ENCODE data around the gene PPP2R5E.
"Not testable (repeated sequence)": the region's sequence is repeated elsewhere in the genome, so short reads cannot be mapped to it uniquely, and the experiment has no call there.

The PPP2R5E gene

GRCh38 chr14:63398952-63399351, 144.2 kb downstream of the PPP2R5E start:
- Mint-ChIP-seq H3K36me3 (peaks cover 26% of the 10 kb centered on the region), H3K27ac (no peak overlapping the region), H3K27me3 (no peaks in the 10 kb centered on the region), H3K9me3 (no peaks in the 10 kb centered on the region), H3K4me3 (no peak overlapping the region), H3K4me1 (peaks cover 21% of the 10 kb centered on the region)

DNA sequence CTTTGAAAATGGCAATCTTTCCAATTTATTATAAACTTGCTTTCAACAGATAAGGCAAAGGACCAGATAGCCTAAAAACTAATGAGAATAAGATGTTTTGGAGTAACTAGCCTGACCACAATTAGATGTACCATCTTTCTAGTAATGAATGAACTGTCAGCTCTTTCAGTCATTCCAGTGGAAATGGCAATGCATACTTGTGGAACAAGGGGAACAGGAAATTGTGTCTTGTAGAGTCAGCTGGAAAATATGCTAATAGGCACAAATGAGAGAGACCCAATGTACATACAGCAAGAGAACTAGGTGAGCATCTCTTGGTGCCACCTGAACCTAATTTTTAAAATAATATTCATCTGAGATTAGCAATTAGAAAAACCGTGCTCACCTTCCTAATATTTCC, 148.3 kb downstream of the PPP2R5E start:
- no peak overlapping the region for H3K27ac Mint-ChIP-seq
- no peaks in the 10 kb centered on the region for H3K9me3 Mint-ChIP-seq
- no peak overlapping the region for H3K4me3 Mint-ChIP-seq
- no peaks in the 10 kb centered on the region for H3K4me1 Mint-ChIP-seq
- peaks cover 11% of the 10 kb centered on the region for H3K36me3 Mint-ChIP-seq
- H3K27me3 Mint-ChIP-seq = no peaks in the 10 kb centered on the region

GRCh38 chr14:63394432-63394831, 148.7 kb downstream of the PPP2R5E start:
- Mint-ChIP-seq H3K36me3 (peaks cover 7% of the 10 kb centered on the region), H3K4me3 (no peak overlapping the region), H3K4me1 (no peaks in the 10 kb centered on the region), H3K27ac (no peak overlapping the region), H3K9me3 (no peaks in the 10 kb centered on the region), H3K27me3 (no peaks in the 10 kb centered on the region)

- H3K9me3 Mint-ChIP-seq = no peaks in the 10 kb centered on the region
- H3K27me3 Mint-ChIP-seq = no peaks in the 10 kb centered on the region
- H3K27ac Mint-ChIP-seq = no peak overlapping the region
- no peak overlapping the region for H3K4me3 Mint-ChIP-seq
- no peaks in the 10 kb centered on the region for H3K4me1 Mint-ChIP-seq
- H3K36me3 Mint-ChIP-seq = peaks cover 8% of the 10 kb centered on the region
Observed at GRCh38 chr14:63393012-63393411, 150.2 kb downstream of the PPP2R5E start.

- no peak overlapping the region for H3K27ac Mint-ChIP-seq
- H3K36me3 Mint-ChIP-seq = peaks cover 11% of the 10 kb centered on the region
- no peaks in the 10 kb centered on the region for H3K9me3 Mint-ChIP-seq
- no peaks in the 10 kb centered on the region for H3K4me1 Mint-ChIP-seq
- H3K27me3 Mint-ChIP-seq = no peaks in the 10 kb centered on the region
- no peak overlapping the region for H3K4me3 Mint-ChIP-seq
Observed at GRCh38 chr14:63392236-63392635, 150.9 kb downstream of the PPP2R5E start.

DNA sequence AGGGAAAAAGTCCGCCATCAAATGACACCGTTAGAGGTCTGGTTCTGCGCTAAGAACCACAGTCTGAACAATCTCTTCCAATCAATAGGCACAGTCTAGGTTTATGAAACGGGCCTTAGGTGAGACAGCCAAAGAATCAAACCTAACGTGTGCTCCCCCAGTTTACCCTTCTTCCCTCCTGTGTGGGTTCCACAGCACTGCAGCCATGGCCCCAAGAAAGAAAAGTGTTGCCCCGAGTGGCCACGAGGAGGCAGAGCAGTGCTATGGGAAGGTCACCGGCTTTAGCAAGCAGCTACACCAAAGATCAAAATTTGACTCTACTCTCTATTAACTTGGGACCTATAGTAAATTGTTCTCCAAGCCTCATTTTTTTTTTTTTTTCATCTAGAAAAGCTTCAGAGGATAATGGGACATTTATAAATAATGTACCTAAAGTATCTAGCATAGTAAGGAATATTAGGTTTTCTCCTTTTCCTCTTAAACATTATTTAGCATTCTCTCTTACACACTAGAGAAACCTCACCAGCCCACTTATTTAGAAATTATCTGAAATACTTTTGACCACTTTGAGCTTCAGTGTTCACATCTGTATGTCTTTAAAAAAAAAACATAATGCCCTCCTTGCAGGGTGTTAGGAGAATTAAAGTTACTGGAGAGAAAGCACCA, 154.3 kb downstream of the PPP2R5E start:
- Mint-ChIP-seq H3K27ac (no peak overlapping the region), H3K9me3 (no peaks in the 10 kb centered on the region), H3K36me3 (peaks cover 20% of the 10 kb centered on the region), H3K4me1 (peaks cover 6% of the 10 kb centered on the region), H3K27me3 (no peaks in the 10 kb centered on the region), H3K4me3 (no peak overlapping the region)

GRCh38 chr14:63387711-63388110, 155.5 kb downstream of the PPP2R5E start:
- H3K4me1 Mint-ChIP-seq = peaks cover 10% of the 10 kb centered on the region
- H3K4me3 Mint-ChIP-seq = no peak overlapping the region
- H3K36me3 Mint-ChIP-seq = peaks cover 23% of the 10 kb centered on the region
- H3K27ac Mint-ChIP-seq = no peak overlapping the region
- no peaks in the 10 kb centered on the region for H3K27me3 Mint-ChIP-seq
- no peaks in the 10 kb centered on the region for H3K9me3 Mint-ChIP-seq

DNA sequence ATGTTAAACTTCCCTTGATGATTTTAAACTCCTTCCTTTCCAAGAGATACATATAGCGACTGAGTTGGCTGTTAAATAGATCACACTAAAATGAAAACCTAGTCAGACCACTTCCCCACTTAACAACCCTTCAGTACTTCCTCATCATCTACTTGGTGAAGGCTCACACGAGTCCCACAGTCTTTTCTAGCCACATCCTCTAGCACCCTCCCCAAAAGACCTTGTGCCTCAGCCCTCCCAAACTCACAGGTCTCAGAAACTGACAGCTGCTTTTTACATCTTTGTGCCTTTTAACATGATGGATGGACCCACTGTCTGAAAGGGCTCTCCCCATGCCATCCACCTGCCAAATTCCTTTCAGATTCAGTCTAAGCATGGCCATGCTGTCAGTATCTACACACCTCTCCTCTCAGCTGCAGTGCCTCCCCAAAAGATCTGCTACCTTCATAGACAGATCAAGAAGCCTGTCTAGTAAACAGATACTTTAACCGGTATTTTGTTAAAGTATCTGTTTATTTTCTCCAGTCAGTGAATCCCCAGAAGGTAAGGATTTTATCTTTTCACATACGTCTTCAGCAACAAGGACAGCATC, 159.3 kb downstream of the PPP2R5E start:
- Mint-ChIP-seq H3K27me3 (no peaks in the 10 kb centered on the region), H3K9me3 (no peaks in the 10 kb centered on the region), H3K36me3 (peaks cover 30% of the 10 kb centered on the region), H3K4me3 (no peak overlapping the region), H3K4me1 (peaks cover 10% of the 10 kb centered on the region), H3K27ac (peak overlapping the region; percentile 33)

- H3K4me1 Mint-ChIP-seq = no peaks in the 10 kb centered on the region
- no peaks in the 10 kb centered on the region for H3K9me3 Mint-ChIP-seq
- no peak overlapping the region for H3K27ac Mint-ChIP-seq
- peaks cover 28% of the 10 kb centered on the region for H3K36me3 Mint-ChIP-seq
- no peak overlapping the region for H3K4me3 Mint-ChIP-seq
- no peaks in the 10 kb centered on the region for H3K27me3 Mint-ChIP-seq
Observed at GRCh38 chr14:63378444-63378843, 164.7 kb downstream of the PPP2R5E start.

DNA sequence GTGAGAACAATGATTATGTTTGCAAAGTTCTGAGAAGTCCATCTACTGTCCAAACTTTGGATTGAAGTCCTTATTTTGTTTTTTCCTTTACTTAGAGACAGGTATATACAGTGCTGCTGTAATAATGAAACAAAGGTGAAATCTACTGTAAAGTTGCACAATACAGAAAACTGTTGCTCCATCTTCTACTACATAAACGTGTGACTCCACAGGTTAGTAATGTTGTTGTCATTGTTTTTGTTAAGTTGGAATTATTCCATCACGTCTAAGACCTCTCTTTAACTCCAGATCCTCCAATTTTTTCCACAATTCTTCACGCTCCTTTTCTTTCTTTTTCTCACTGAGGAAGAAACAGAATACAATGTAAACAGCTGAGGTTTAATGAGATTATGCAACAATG, 167.4 kb downstream of the PPP2R5E start:
- peaks cover 35% of the 10 kb centered on the region for H3K36me3 Mint-ChIP-seq
- H3K4me3 Mint-ChIP-seq = no peak overlapping the region
- H3K9me3 Mint-ChIP-seq = no peaks in the 10 kb centered on the region
- no peak overlapping the region for H3K27ac Mint-ChIP-seq
- no peaks in the 10 kb centered on the region for H3K27me3 Mint-ChIP-seq
- H3K4me1 Mint-ChIP-seq = no peaks in the 10 kb centered on the region

- H3K4me3 Mint-ChIP-seq, H3K27me3 Mint-ChIP-seq, H3K4me1 Mint-ChIP-seq, H3K9me3 Mint-ChIP-seq, H3K27ac Mint-ChIP-seq: not testable (repeated sequence)
- H3K36me3 Mint-ChIP-seq = peaks cover 37% of the 10 kb centered on the region
Observed at GRCh38 chr14:63371613-63372012, 171.6 kb downstream of the PPP2R5E start.

GRCh38 chr14:63371033-63371432, 172.1 kb downstream of the PPP2R5E start:
- no peak overlapping the region for H3K27ac Mint-ChIP-seq
- H3K9me3 Mint-ChIP-seq = no peaks in the 10 kb centered on the region
- H3K4me3 Mint-ChIP-seq = no peak overlapping the region
- H3K4me1 Mint-ChIP-seq = no peaks in the 10 kb centered on the region
- H3K36me3 Mint-ChIP-seq = peaks cover 37% of the 10 kb centered on the region
- no peaks in the 10 kb centered on the region for H3K27me3 Mint-ChIP-seq

DNA sequence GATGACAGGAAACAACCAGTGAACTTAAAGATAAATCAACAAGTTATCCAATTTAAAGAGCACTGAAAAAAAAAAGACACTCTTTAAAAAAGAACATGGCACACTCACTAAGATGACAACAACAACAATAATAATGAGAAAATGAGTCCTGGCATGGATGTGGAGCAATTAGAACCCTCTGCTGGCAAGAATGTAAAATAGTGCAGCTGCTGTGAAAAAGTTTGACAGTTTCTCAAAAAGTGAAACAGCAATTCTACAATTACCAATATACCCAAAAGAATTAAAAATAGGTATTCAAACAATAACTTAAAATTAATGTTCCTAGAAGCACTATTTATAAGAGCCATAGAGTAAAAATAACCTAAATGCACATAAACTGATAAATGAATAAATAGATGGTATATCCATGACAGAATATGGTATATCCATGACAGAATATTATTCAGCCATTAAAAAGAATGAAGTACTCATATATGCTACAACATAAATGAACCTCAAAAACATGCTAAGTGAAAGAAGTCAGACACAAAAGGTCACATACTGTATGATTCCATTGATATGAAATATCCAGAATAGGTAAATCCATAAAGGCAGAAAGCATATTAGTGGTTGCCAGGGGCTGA, 175.3 kb downstream of the PPP2R5E start:
- Mint-ChIP-seq H3K27ac (no peak overlapping the region), H3K9me3 (peaks cover 16% of the 10 kb centered on the region), H3K4me3 (no peak overlapping the region), H3K27me3 (no peaks in the 10 kb centered on the region), H3K4me1 (no peaks in the 10 kb centered on the region), H3K36me3 (peaks cover 26% of the 10 kb centered on the region)

DNA sequence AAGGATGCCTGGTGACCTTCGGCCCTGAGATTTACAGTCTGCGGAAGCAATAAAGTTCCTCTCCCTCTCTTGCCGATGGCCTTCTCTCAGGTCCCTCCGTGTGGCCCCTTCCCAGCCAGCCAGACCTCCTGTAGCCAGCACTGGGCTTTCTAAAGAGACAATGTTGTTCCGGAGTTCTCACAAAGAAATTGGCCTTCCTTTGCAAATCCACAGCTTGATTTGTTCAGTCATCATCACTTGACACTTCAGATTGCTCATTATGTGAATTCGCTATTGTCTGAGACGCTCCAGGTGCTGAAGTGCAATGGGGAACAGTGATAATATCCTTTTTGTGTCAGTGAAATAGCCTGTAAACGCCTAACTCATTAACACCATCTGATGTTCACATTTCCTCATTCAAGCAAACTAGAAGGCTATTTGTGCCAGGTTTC, 180.8 kb downstream of the PPP2R5E start:
- H3K27ac Mint-ChIP-seq = no peak overlapping the region
- H3K4me3 Mint-ChIP-seq = no peak overlapping the region
- peaks cover 10% of the 10 kb centered on the region for H3K36me3 Mint-ChIP-seq

GRCh38 chr14:63361790-63362189, 181.4 kb downstream of the PPP2R5E start:
- peaks cover 16% of the 10 kb centered on the region for H3K9me3 Mint-ChIP-seq
- peaks cover 10% of the 10 kb centered on the region for H3K36me3 Mint-ChIP-seq
- no peaks in the 10 kb centered on the region for H3K4me1 Mint-ChIP-seq
- H3K27ac Mint-ChIP-seq = no peak overlapping the region
- H3K4me3 Mint-ChIP-seq = no peak overlapping the region
- H3K27me3 Mint-ChIP-seq = peaks cover 5% of the 10 kb centered on the region

More for the DNA sequence above, 180.8 kb downstream of the PPP2R5E start:
- peaks cover 4% of the 10 kb centered on the region for H3K27me3 Mint-ChIP-seq
- H3K4me1 Mint-ChIP-seq = no peaks in the 10 kb centered on the region
- peaks cover 16% of the 10 kb centered on the region for H3K9me3 Mint-ChIP-seq

DNA sequence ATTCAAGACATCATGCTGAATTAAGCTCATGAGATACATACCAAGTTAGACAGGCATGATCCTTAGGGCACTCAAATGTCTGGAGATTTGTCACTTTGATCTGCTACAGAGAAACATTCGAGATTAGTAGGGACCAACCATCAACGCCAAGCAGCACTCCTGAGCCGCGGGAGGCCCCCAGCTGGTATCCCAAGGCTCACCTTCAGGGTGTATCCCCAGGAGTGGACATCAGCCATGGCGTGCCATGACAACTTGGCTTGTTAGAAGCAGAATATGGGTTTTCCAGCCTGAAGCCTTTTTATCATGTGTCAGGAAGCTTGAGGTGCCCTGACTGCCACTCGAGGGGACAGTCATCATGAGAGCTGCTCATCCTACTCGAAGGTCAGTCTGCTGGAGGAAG, 185.3 kb downstream of the PPP2R5E start:
- Mint-ChIP-seq H3K27ac (no peak overlapping the region), H3K9me3 (no peaks in the 10 kb centered on the region), H3K27me3 (peaks cover 8% of the 10 kb centered on the region), H3K4me1 (no peaks in the 10 kb centered on the region), H3K4me3 (no peak overlapping the region), H3K36me3 (peaks cover 5% of the 10 kb centered on the region)
